Kidney capillary endothelial cell (primary cell): Measurements from ENCODE around the gene CAMK2G.

Source experiments
- DNase-seq: peaks from one replicate; pipeline ENCODE4 v3.0.0-alpha.2; 2018; ENCODE audit warnings: low spot score

Gene CAMK2G

DNA sequence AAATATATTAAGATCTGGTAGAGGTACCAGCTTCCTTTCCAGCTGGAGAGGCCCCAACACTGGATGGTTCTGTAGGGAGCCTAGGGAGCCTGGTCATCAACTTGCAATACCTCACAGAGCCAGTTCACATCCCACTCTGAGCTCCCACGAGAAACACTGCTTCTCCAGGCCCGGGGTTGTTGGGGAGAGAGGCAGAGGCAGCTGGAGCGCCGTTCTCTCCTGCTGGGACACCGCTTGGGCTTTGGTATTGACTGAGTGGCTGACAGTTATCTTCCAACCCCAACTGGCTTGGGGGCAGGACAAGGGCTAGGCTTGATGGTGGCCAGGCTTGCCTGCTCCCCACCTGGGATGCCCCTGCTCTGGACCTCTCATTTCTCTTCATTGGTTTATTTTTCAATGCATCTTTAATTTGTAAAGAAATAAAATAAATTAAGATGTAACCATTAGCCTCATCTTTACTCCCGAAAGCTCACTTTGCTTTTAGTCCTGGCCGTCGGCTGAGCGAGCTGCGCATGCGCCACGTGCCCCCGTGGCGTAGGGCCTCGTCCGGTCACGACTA, 102.6 kb downstream of the CAMK2G start:
- DNase-seq: peak; percentile 82

DNA sequence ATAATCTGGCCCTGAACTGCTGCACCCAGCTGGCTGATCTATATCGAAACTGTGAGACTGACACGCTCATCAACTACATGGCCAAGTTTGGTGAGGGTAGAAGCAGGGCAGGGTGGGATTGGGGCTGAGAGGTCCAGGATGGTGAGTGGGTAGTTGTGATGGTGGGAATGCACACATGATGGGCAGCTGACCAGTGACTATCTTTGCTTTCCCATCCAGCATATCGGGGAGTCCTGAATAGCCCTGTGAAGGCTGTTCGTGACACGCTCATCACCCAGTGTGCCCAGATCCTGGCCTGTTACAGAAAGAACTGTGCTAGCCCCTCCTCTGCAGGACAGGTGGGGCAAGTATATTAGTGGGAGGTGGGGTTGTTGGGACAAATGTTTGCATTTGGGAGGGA, 105.0 kb downstream of the CAMK2G start:
- DNase-seq: no peak

DNA sequence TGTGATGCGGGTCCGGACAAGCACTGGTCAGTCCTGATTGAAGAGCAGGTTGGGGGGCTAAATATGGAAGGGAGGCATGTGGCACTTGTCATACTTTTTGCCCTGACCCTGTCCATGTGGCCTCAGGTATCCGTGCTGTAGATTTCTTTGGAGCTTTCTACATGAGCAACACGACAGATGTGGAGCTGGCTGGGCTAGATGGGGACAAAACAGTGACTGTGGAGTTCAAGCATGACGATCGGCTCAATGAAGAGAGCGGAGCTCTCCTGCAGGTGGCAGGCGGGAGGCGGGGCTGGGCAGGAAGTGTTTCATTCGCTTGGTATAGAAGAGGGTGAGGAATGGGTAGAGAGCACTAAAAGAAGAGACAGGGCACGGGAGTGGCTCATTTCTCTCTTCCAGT, 105.5 kb downstream of the CAMK2G start:
- DNase-seq: no peak

DNA sequence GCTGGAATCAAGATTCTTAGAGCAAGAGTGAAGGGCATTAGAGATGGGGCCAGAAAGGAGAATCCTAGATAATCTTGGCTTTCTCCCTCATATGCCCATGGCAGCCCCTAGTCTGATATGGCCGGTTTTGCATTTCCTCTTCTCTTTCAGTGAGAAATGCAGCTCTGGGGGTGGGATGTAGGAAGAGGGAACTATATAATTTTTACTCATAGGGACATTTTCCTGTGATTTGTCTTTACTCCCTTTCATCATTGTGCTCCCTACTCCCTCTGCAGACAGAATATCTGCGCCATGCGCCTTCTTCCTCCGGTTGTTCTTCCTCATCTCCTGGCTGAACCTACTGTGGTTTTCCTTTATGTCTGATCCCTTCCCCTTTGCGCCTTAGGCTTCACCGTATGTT, 109.3 kb downstream of the CAMK2G start:
- DNase-seq: no peak

DNA sequence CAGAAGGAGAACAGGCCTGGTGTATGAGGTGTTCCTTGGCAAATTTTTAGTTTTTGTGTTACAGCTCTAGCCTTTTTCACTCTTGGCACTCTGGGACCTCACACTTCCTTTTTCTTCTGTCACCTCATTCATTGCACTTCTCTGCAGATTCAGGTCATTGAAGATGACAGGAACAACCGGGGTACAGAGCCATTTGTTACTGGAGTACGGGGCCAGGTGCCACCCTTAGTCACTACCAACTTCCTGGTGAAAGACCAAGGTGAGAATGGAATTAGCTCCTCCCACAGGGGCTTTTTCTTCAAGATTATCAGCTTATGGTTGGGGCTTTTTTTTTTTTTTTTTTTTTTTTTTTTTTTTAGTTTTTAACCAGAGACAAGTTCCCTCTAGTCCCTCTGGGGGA, 111.0 kb downstream of the CAMK2G start:
- DNase-seq: no peak

DNA sequence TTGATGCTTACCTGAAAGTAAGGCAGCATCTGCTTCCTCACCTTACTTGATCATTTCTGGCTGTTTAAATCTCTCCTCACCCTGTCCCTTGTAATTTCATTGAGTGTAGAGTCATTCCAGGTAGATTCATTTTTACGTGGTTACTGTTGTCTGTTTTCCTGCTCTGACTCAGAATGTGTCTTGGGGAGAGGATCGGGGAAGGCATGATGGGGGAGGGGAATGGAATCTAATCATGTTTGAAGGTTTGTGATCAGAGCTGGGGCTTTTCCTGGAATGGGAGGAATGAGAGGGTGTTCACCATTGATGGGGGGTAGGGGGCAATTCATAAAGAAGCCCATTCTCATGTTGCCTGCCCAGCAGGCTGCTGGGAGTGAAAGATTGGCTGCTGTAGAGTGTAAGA, 111.4 kb downstream of the CAMK2G start:
- DNase-seq: no peak
